Endothelial cell of umbilical vein (primary cell): ENCODE measurements around the gene CXCL3. TPM values are rescaled to one million over a fixed set of nuclear protein-coding genes. Genes with fewer than 3 reads are reported as not detected.

Experiments used
- BruUV-seq: library from RNA; stranded (reverse); fragments of 400-500 nt; replicated peaks from 2 replicates; lab custom pipeline; 2021; lab: Mats Ljungman, UMichigan
- CTCF ChIA-PET: fragments of 300-600, 350-600 bp; sonication (Branson Sonifier 250); formaldehyde crosslinking; loops from one replicate; lab custom pipeline; 2021; ENCODE audit warnings: antibody characterized with exemption, inconsistent platforms; lab: Charles Lee
- POLR2A ChIA-PET: fragments of 300-600, 350-600 bp; sonication (Branson Sonifier 250); formaldehyde crosslinking; loops from one replicate; lab custom pipeline; 2021; ENCODE audit warnings: antibody characterized with exemption, inconsistent platforms; lab: Charles Lee
- DNase-seq: peaks from one replicate; pipeline ENCODE4 v3.0.0-alpha.2; 2011; ENCODE audit warnings: low read depth, low spot score
- FAIRE-seq: peaks from 2 replicates; lab custom pipeline; 2011; peaks lifted over from hg19 to GRCh38; lab: Jason Lieb, UNC
- H2AFZ ChIP-seq: 2 replicates; pipeline ENCODE4 v1.6.0; 2012; ENCODE audit warnings: low read depth, low read length, control low read depth, inconsistent platforms
- H3K27ac ChIP-seq: 2 replicates; pipeline ENCODE4 v1.5.1; 2011; ENCODE audit warnings: low read depth, mild to moderate bottlenecking, control low read depth, low read length, moderate library complexity; ENCODE audit not compliant: insufficient read depth
- H3K27me3 ChIP-seq, 2 experiments: 2 replicates each; pipeline versions ENCODE4 v1.6.0 to v1.6.1; 2011; ENCODE audit warnings: low read length in 2 of 2, mixed read lengths in 1 of 2; ENCODE audit not compliant: control insufficient read depth in 2 of 2, insufficient read depth in 2 of 2
- H3K36me3 ChIP-seq, 2 experiments: 2 replicates in 1 of 2; 3 replicates in 1 of 2; pipeline ENCODE4 v1.5.1; 2011; ENCODE audit warnings: low read length in 2 of 2, mild to moderate bottlenecking in 1 of 2, moderate library complexity in 1 of 2; ENCODE audit not compliant: control insufficient read depth in 2 of 2, insufficient read depth in 2 of 2; ENCODE audit errors: extremely low read depth in 1 of 2
- H3K4me1 ChIP-seq: 3 replicates; pipeline ENCODE4 v1.5.1; 2011; ENCODE audit warnings: mild to moderate bottlenecking, low read length; ENCODE audit not compliant: control insufficient read depth, insufficient read depth; ENCODE audit errors: extremely low read depth
- H3K4me2 ChIP-seq: 2 replicates; pipeline ENCODE4 v1.6.1; 2011; ENCODE audit warnings: low read length, control low read depth, mixed read lengths; ENCODE audit not compliant: insufficient read depth
- H3K4me3 ChIP-seq, 3 experiments: fragments of 200-600 bp in 1 of 3; sonication (generic), shearing (Covaris generic) in 1 of 3; replicated peaks in 1 of 3; 2 replicates each; pipeline ENCODE4 v1.5.1; 2011 to 2016; ENCODE audit warnings: control low read depth in 3 of 3, low read length in 3 of 3, mild to moderate bottlenecking in 2 of 3, inconsistent platforms in 1 of 3, low read depth in 1 of 3, moderate library complexity in 1 of 3; ENCODE audit not compliant: insufficient read depth in 1 of 3
- H3K79me2 ChIP-seq: 2 replicates; pipeline ENCODE4 v1.6.0; 2012; ENCODE audit warnings: low read length, inconsistent platforms; ENCODE audit not compliant: control insufficient read depth, insufficient read depth
- H3K9ac ChIP-seq: replicated peaks from 2 replicates; pipeline ENCODE3; 2011; ENCODE audit warnings: low read length, control low read depth; ENCODE audit not compliant: insufficient read depth; ENCODE audit errors: extremely low read depth
- H3K9me1 ChIP-seq: replicated peaks from 3 replicates; pipeline ENCODE4 v1.6.0; 2011; ENCODE audit warnings: mild to moderate bottlenecking, low read length; ENCODE audit not compliant: control insufficient read depth, insufficient read depth; ENCODE audit errors: extremely low read depth
- H3K9me3 ChIP-seq: replicated peaks from 2 replicates; pipeline ENCODE4 v1.5.1; 2012; ENCODE audit warnings: low read length, inconsistent platforms; ENCODE audit not compliant: control insufficient read depth, insufficient read depth
- H4K20me1 ChIP-seq: replicated peaks from 2 replicates; pipeline ENCODE3; 2011; ENCODE audit warnings: mild to moderate bottlenecking, low read length; ENCODE audit not compliant: control insufficient read depth, insufficient read depth; ENCODE audit errors: extremely low read depth
- EZH2 ChIP-seq: IDR thresholded peaks from 2 replicates; pipeline ENCODE4 v1.6.1; 2012; ENCODE audit warnings: borderline replicate concordance, low read depth, mild to moderate bottlenecking, moderate library complexity, low read length, inconsistent platforms; ENCODE audit not compliant: severe bottlenecking
- FOS ChIP-seq: IDR thresholded peaks from 2 replicates; pipeline ENCODE4 v1.6.1; 2011; ENCODE audit warnings: mild to moderate bottlenecking, low read length, moderate library complexity, borderline replicate concordance; ENCODE audit not compliant: insufficient read depth
- GATA2 ChIP-seq: IDR thresholded peaks from 2 replicates; pipeline ENCODE4 v1.7.0; 2011; ENCODE audit warnings: low read depth, mild to moderate bottlenecking, moderate library complexity, mixed read lengths, low read length; ENCODE audit not compliant: insufficient read length, insufficient read depth
- JUN ChIP-seq: IDR thresholded peaks from 2 replicates; pipeline ENCODE4 v1.6.1; 2011; ENCODE audit warnings: borderline replicate concordance, low read depth; ENCODE audit not compliant: insufficient read length, insufficient read depth
- MYC ChIP-seq: IDR thresholded peaks from one replicate; pipeline ENCODE4 v1.6.1; 2011; ENCODE audit warnings: mild to moderate bottlenecking, low read depth, low read length
- POLR2A ChIP-seq: IDR thresholded peaks from 2 replicates; pipeline ENCODE4 v1.6.1; 2012; ENCODE audit warnings: low read depth, mild to moderate bottlenecking, control low read depth, low read length
- POLR2AphosphoS5 ChIP-seq: IDR thresholded peaks from 2 replicates; pipeline ENCODE4 v1.6.1; 2012; ENCODE audit warnings: low read depth, mild to moderate bottlenecking, control low read depth, low read length, moderate library complexity; ENCODE audit not compliant: insufficient read depth
- dilution Hi-C: fragments of 300-500 bp; cut with MboI; formaldehyde crosslinking; loops from one replicate; pipeline ENCODE4 v1.15.0; 2019; ENCODE audit warnings: low sequenced_read_pairs; ENCODE audit not compliant: extremely low pct_ligation_motif_present
- intact Hi-C: fragments of 100-400 bp; cut with micrococcal nuclease; formaldehyde crosslinking; loops from one replicate; pipeline ENCODE4 v1.10.0; 2022
- polyA plus RNA-seq, 4 experiments: library from polyadenylated mRNA; depleted of rRNA in 3 of 4; stranded (reverse) in 3 of 4; unstranded in 1 of 4; fragments of >200 nt; gene quantifications; 2 replicates each; pipeline versions ENCODE4 v1.2.1 to v1.2.3, GENCODE V29; 2011 to 2012; ENCODE audit warnings: missing spikeins in 1 of 4
- total RNA-seq: library from RNA; stranded (reverse); gene quantifications from 2 replicates; pipeline ENCODE4 v1.2.3, GENCODE V29; 2021
- TF ChIP-seq, protein P1 (sequence below), 2 donors: IDR thresholded peaks; 1 replicate in 1 of 2; 2 replicates in 1 of 2; pipeline ENCODE4 v1.5.1; 2011; ENCODE audit warnings: low read length in 2 of 2, mild to moderate bottlenecking in 2 of 2, moderate library complexity in 2 of 2, control low read depth in 1 of 2, inconsistent platforms in 1 of 2, low read depth in 1 of 2; ENCODE audit not compliant: insufficient read depth in 1 of 2; ENCODE audit errors: extremely low read depth in 1 of 2
- TF ChIP-seq, protein P2 (sequence below): IDR thresholded peaks from 2 replicates; pipeline ENCODE4 v1.6.1; 2011; ENCODE audit not compliant: insufficient read depth, insufficient read length

The CXCL3 gene
- total and polyA plus RNA-seq, 2 donors (not counting 3 experiments of a cell fraction or from before 2014, with no cell fraction given): 1.1 to 1.3 TPM

DNA sequence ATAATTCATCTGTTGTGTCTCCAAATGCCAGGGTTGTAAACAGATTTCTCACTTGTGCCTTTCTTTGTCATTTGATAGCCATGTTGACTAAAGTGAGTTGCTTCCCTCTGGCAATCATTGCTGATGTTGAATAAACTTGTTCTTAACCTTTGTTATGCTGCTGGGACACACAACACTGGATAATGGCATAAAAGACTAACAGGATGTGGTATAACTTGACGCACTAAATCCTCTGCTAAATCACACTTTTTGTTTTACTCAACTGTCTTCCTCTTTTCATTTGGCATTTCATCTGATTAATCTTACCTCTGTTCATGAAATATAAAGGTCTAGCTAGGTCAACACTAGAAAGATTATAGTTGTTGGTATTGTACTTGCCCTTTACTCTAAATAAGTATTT, 22.4 kb downstream of the CXCL3 start:
- DNase-seq (no peak), FAIRE-seq (no peak)
- H3K27ac ChIP-seq: no peak overlapping the region
- no peaks in the 10 kb centered on the region for H3K9me3 ChIP-seq
- no TSS peak for BruUV-seq
- CTCF ChIA-PET: interaction anchor here (1.1 to 1.6 kb wide), 3 partner anchors 12 to 83 kb away, joined by 3 to 4 read pairs (median 3); partner anchors contain the start of genes CXCL2 and CXCL5
- H3K4me1 ChIP-seq: peaks cover 6% of the 10 kb centered on the region
- no peaks in the 10 kb centered on the region for H3K79me2 ChIP-seq
- no peak overlapping the region for H2AFZ ChIP-seq
- no peaks in the 10 kb centered on the region for H3K36me3 ChIP-seq
- TF ChIP-seq POLR2AphosphoS5: no peak
- TF ChIP-seq EZH2: no peak
- TF ChIP-seq FOS: no peak
- TF ChIP-seq, protein P1, sequence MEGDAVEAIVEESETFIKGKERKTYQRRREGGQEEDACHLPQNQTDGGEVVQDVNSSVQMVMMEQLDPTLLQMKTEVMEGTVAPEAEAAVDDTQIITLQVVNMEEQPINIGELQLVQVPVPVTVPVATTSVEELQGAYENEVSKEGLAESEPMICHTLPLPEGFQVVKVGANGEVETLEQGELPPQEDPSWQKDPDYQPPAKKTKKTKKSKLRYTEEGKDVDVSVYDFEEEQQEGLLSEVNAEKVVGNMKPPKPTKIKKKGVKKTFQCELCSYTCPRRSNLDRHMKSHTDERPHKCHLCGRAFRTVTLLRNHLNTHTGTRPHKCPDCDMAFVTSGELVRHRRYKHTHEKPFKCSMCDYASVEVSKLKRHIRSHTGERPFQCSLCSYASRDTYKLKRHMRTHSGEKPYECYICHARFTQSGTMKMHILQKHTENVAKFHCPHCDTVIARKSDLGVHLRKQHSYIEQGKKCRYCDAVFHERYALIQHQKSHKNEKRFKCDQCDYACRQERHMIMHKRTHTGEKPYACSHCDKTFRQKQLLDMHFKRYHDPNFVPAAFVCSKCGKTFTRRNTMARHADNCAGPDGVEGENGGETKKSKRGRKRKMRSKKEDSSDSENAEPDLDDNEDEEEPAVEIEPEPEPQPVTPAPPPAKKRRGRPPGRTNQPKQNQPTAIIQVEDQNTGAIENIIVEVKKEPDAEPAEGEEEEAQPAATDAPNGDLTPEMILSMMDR (IDR thresholded peaks at IDR 0.05; ENCODE audit: extremely low read depth in 1 of 2, insufficient read depth in 1 of 2, low read depth in 1 of 2, low read length in 2 of 2): no peak
- TF ChIP-seq GATA2: no peak
- no peak for TF ChIP-seq POLR2A
- TF ChIP-seq JUN: no peak
- TF ChIP-seq, protein P2, sequence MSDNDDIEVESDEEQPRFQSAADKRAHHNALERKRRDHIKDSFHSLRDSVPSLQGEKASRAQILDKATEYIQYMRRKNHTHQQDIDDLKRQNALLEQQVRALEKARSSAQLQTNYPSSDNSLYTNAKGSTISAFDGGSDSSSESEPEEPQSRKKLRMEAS: no peak
- no peak for TF ChIP-seq MYC
- H3K4me2 ChIP-seq: no peak overlapping the region
- intact Hi-C loops (no loop called here), dilution Hi-C loops (no loop called here)
- H3K27me3 ChIP-seq: peaks cover 0 to 5% of the 10 kb centered on the region in 2 experiments
- no peak overlapping the region for H3K4me3 ChIP-seq
- no peak overlapping the region for H3K9ac ChIP-seq
- no peaks in the 10 kb centered on the region for H3K9me1 ChIP-seq
- POLR2A ChIA-PET: no interaction called here
- no peaks in the 10 kb centered on the region for H4K20me1 ChIP-seq
